ENCODE results near the gene KISS1.
"Not testable (repeated sequence)": the region's sequence is repeated elsewhere in the genome, so short reads cannot be mapped to it uniquely, and the experiment has no call there.

The KISS1 gene

GRCh38 chr1:204196068-204196795, at the start of gene KISS1:
TSS of gene KISS1 (minus strand) at chr1:204196491. CDS start at chr1:204192876, 3,615 bp downstream.
- DNase-seq = no peak

GRCh38 chr1:204242920-204243319, 46.6 kb upstream of the KISS1 start:
- no peak for DNase-seq

GRCh38 chr1:204241914-204242313, 45.6 kb upstream of the KISS1 start:
- no peak for DNase-seq

GRCh38 chr1:204241050-204241449, 44.8 kb upstream of the KISS1 start:
- DNase-seq = no peak

- DNase-seq = no peak
Measured at GRCh38 chr1:204240233-204240632, 43.9 kb upstream of the KISS1 start.

- DNase-seq = not testable (repeated sequence)
Measured at GRCh38 chr1:204239401-204239800, 43.1 kb upstream of the KISS1 start.

- DNase-seq = not testable (repeated sequence)
Measured at GRCh38 chr1:204238520-204238919, 42.2 kb upstream of the KISS1 start.

GRCh38 chr1:204237515-204237914, 41.2 kb upstream of the KISS1 start:
- DNase-seq = not testable (repeated sequence)

GRCh38 chr1:204232526-204232925, 36.2 kb upstream of the KISS1 start:
- no peak for DNase-seq

GRCh38 chr1:204230211-204230610, 33.9 kb upstream of the KISS1 start:
- DNase-seq = no peak

GRCh38 chr1:204228896-204229295, 32.6 kb upstream of the KISS1 start:
- DNase-seq = no peak

GRCh38 chr1:204227996-204228785, 31.9 kb upstream of the KISS1 start:
- DNase-seq = no peak

GRCh38 chr1:204227351-204227750, 31.1 kb upstream of the KISS1 start:
- DNase-seq = no peak

GRCh38 chr1:204225841-204226735, 29.8 kb upstream of the KISS1 start:
- DNase-seq = no peak

GRCh38 chr1:204224655-204225054, 28.4 kb upstream of the KISS1 start:
- DNase-seq = no peak

GRCh38 chr1:204223129-204223860, 27.0 kb upstream of the KISS1 start:
- DNase-seq = no peak

GRCh38 chr1:204222764-204223055, 26.4 kb upstream of the KISS1 start:
- no peak for DNase-seq

GRCh38 chr1:204222006-204222763, 25.9 kb upstream of the KISS1 start:
- no peak for DNase-seq

- DNase-seq = no peak
Measured at GRCh38 chr1:204221271-204221670, 25.0 kb upstream of the KISS1 start.

GRCh38 chr1:204219971-204220616, 23.8 kb upstream of the KISS1 start:
- no peak for DNase-seq

GRCh38 chr1:204218552-204218951, 22.3 kb upstream of the KISS1 start:
- DNase-seq = no peak

GRCh38 chr1:204217648-204218000, 21.3 kb upstream of the KISS1 start:
- DNase-seq = no peak
